Naive B cell (primary cell): ENCODE results near the gene SORCS2. TPM values are rescaled to one million over a fixed set of nuclear protein-coding genes. Genes with fewer than 3 reads are reported as not detected.
A peak's percentile ranks its signal among the peaks of the same experiment; 100 is the strongest.

Experiments used
- ATAC-seq, 2 donors: fragments of 150-1000 bp; cut with Tn5 transposase; 2 replicates each; pipeline ENCODE4 v1.10.0; 2021; ENCODE audit warnings: low read depth in 2 of 2, mild to moderate bottlenecking in 2 of 2, moderate library complexity in 2 of 2
- DNase-seq: peaks from one replicate; pipeline ENCODE4 v3.0.0; 2022
- H3K27ac Mint-ChIP-seq, 6 donors: one replicate each; pipeline ENCODE4 v1.8.0; 2020 to 2022; ENCODE audit warnings: mild to moderate bottlenecking in 6 of 6, mixed read lengths in 6 of 6, moderate library complexity in 5 of 6, inconsistent platforms in 2 of 6
- H3K27me3 Mint-ChIP-seq, 3 donors: one replicate each; pipeline ENCODE4 v1.8.0; 2021 to 2022; ENCODE audit warnings: mixed read lengths in 3 of 3, mild to moderate bottlenecking in 1 of 3
- H3K36me3 Mint-ChIP-seq, 2 donors: one replicate each; pipeline ENCODE4 v1.8.0; 2020 to 2022; ENCODE audit warnings: mixed read lengths in 2 of 2, inconsistent platforms in 1 of 2, mild to moderate bottlenecking in 1 of 2
- H3K4me1 Mint-ChIP-seq, 3 donors: one replicate each; pipeline ENCODE4 v1.8.0; 2020 to 2022; ENCODE audit warnings: mixed read lengths in 3 of 3, inconsistent platforms in 1 of 3, mild to moderate bottlenecking in 1 of 3, moderate library complexity in 1 of 3
- H3K4me3 Mint-ChIP-seq, 8 donors: one replicate each; pipeline ENCODE4 v1.8.0; 2020 to 2022; ENCODE audit warnings: mild to moderate bottlenecking in 8 of 8, mixed read lengths in 8 of 8, moderate library complexity in 8 of 8, inconsistent platforms in 2 of 8
- H3K9me3 Mint-ChIP-seq, 7 donors: one replicate each; pipeline ENCODE4 v1.8.0; 2020 to 2022; ENCODE audit warnings: mixed read lengths in 7 of 7, mild to moderate bottlenecking in 5 of 7, inconsistent platforms in 2 of 7, moderate library complexity in 1 of 7
- polyA plus RNA-seq, 6 donors: library from polyadenylated mRNA; unstranded; fragments of 300-500 nt; fragmentation: Illumina TruSeq; gene quantifications; one replicate each; pipeline ENCODE4 v1.2.3, GENCODE V29; 2021; ENCODE audit warnings: low read depth in 6 of 6

Gene SORCS2
- polyA plus RNA-seq, 6 donors from 2014 or later, result not detected

- no peak for ATAC-seq
- no peak overlapping the region for H3K4me3 Mint-ChIP-seq
- DNase-seq, result no peak
- H3K27ac Mint-ChIP-seq, result no peak overlapping the region
- no peaks in the 10 kb centered on the region for H3K36me3 Mint-ChIP-seq
- H3K9me3 Mint-ChIP-seq, result peaks cover 9 to 23% (median 12%) of the 10 kb centered on the region in 7 donors
- H3K4me1 Mint-ChIP-seq, result no peaks in the 10 kb centered on the region
- H3K27me3 Mint-ChIP-seq, result peaks cover 0 to 23% (median 0%) of the 10 kb centered on the region in 3 donors
Observed at GRCh38 chr4:7348946-7349900, 156.9 kb downstream of the SORCS2 start.

GRCh38 chr4:7350396-7350795 lies 158.1 kb downstream of the SORCS2 start:
- Mint-ChIP-seq H3K27ac (no peak overlapping the region), H3K9me3 (peaks cover 8 to 23% (median 12%) of the 10 kb centered on the region in 7 donors), H3K36me3 (no peaks in the 10 kb centered on the region), H3K4me1 (no peaks in the 10 kb centered on the region), H3K27me3 (peaks cover 0 to 23% (median 0%) of the 10 kb centered on the region in 3 donors), H3K4me3 (no peak overlapping the region)
- DNase-seq (no peak), ATAC-seq (no peak)

GRCh38 chr4:7351014-7351413 lies 158.7 kb downstream of the SORCS2 start:
- Mint-ChIP-seq H3K36me3 (no peaks in the 10 kb centered on the region), H3K27me3 (peaks cover 0 to 23% (median 0%) of the 10 kb centered on the region in 3 donors), H3K4me3 (no peak overlapping the region), H3K27ac (no peak overlapping the region), H3K4me1 (no peaks in the 10 kb centered on the region), H3K9me3 (peaks cover 4 to 16% (median 7%) of the 10 kb centered on the region in 7 donors)
- no peak for ATAC-seq
- DNase-seq, result no peak

GRCh38 chr4:7352486-7352885 lies 160.1 kb downstream of the SORCS2 start:
- Mint-ChIP-seq H3K27ac (no peak overlapping the region), H3K9me3 (peaks cover 0 to 8% (median 0%) of the 10 kb centered on the region in 7 donors), H3K4me1 (no peaks in the 10 kb centered on the region), H3K4me3 (no peak overlapping the region), H3K27me3 (peaks cover 0 to 23% (median 0%) of the 10 kb centered on the region in 3 donors), H3K36me3 (no peaks in the 10 kb centered on the region)
- ATAC-seq (no peak), DNase-seq (no peak)

- no peaks in the 10 kb centered on the region for H3K36me3 Mint-ChIP-seq
- H3K9me3 Mint-ChIP-seq, result peaks cover 0 to 8% (median 0%) of the 10 kb centered on the region in 7 donors
- no peak overlapping the region for H3K27ac Mint-ChIP-seq
- H3K27me3 Mint-ChIP-seq, result peaks cover 0 to 23% (median 0%) of the 10 kb centered on the region in 3 donors
- no peaks in the 10 kb centered on the region for H3K4me1 Mint-ChIP-seq
- DNase-seq (no peak), ATAC-seq (no peak)
- peak overlapping the region in 1 of 8 donors; percentile 44 for H3K4me3 Mint-ChIP-seq
Observed at GRCh38 chr4:7353046-7353790, 160.9 kb downstream of the SORCS2 start.

GRCh38 chr4:7353846-7354610 lies 161.7 kb downstream of the SORCS2 start:
- peaks cover 0 to 23% (median 0%) of the 10 kb centered on the region in 3 donors for H3K27me3 Mint-ChIP-seq
- no peak overlapping the region for H3K4me3 Mint-ChIP-seq
- no peak for ATAC-seq
- no peak overlapping the region for H3K27ac Mint-ChIP-seq
- no peaks in the 10 kb centered on the region for H3K36me3 Mint-ChIP-seq
- no peaks in the 10 kb centered on the region for H3K4me1 Mint-ChIP-seq
- peaks cover 0 to 8% (median 0%) of the 10 kb centered on the region in 7 donors for H3K9me3 Mint-ChIP-seq
- DNase-seq, result no peak

GRCh38 chr4:7354927-7355326 lies 162.6 kb downstream of the SORCS2 start:
- no peak for DNase-seq
- peaks cover 0 to 23% (median 0%) of the 10 kb centered on the region in 3 donors for H3K27me3 Mint-ChIP-seq
- H3K4me1 Mint-ChIP-seq, result no peaks in the 10 kb centered on the region
- no peak overlapping the region for H3K4me3 Mint-ChIP-seq
- H3K9me3 Mint-ChIP-seq, result peaks cover 0 to 8% (median 0%) of the 10 kb centered on the region in 7 donors
- ATAC-seq, result no peak
- H3K36me3 Mint-ChIP-seq, result no peaks in the 10 kb centered on the region
- H3K27ac Mint-ChIP-seq, result peak overlapping the region in 1 of 6 donors; percentile 48

- Mint-ChIP-seq H3K4me1 (no peaks in the 10 kb centered on the region), H3K4me3 (no peak overlapping the region), H3K9me3 (peaks cover 0 to 8% (median 0%) of the 10 kb centered on the region in 7 donors), H3K27me3 (peaks cover 0 to 23% (median 0%) of the 10 kb centered on the region in 3 donors), H3K27ac (no peak overlapping the region), H3K36me3 (no peaks in the 10 kb centered on the region)
- ATAC-seq, result no peak
- no peak for DNase-seq
Observed at GRCh38 chr4:7355795-7356194, 163.5 kb downstream of the SORCS2 start.

GRCh38 chr4:7356667-7357310 lies 164.5 kb downstream of the SORCS2 start:
- peaks cover 0 to 14% (median 4%) of the 10 kb centered on the region in 3 donors for H3K27me3 Mint-ChIP-seq
- DNase-seq, result no peak
- H3K4me3 Mint-ChIP-seq, result no peak overlapping the region
- H3K36me3 Mint-ChIP-seq, result no peaks in the 10 kb centered on the region
- no peak for ATAC-seq
- no peaks in the 10 kb centered on the region for H3K4me1 Mint-ChIP-seq
- no peak overlapping the region for H3K27ac Mint-ChIP-seq
- peaks cover 0 to 2% (median 0%) of the 10 kb centered on the region in 7 donors for H3K9me3 Mint-ChIP-seq

- Mint-ChIP-seq H3K27ac (no peak overlapping the region), H3K4me3 (no peak overlapping the region), H3K9me3 (no peaks in the 10 kb centered on the region), H3K27me3 (peaks cover 0 to 9% (median 4%) of the 10 kb centered on the region in 3 donors), H3K36me3 (no peaks in the 10 kb centered on the region), H3K4me1 (no peaks in the 10 kb centered on the region)
- no peak for ATAC-seq
- no peak for DNase-seq
Observed at GRCh38 chr4:7357323-7357722, 165.0 kb downstream of the SORCS2 start.

- no peaks in the 10 kb centered on the region for H3K9me3 Mint-ChIP-seq
Observed at GRCh38 chr4:7358100-7358735, 165.9 kb downstream of the SORCS2 start.

GRCh38 chr4:7359400-7360062 lies 167.2 kb downstream of the SORCS2 start:
- DNase-seq, result no peak
- Mint-ChIP-seq H3K4me1 (no peaks in the 10 kb centered on the region), H3K4me3 (peak overlapping the region in 1 of 8 donors; percentile 48), H3K9me3 (peaks cover 0 to 4% (median 0%) of the 10 kb centered on the region in 7 donors), H3K27ac (no peak overlapping the region), H3K36me3 (no peaks in the 10 kb centered on the region), H3K27me3 (peaks cover 0 to 4% (median 0%) of the 10 kb centered on the region in 3 donors)
- no peak for ATAC-seq

More at GRCh38 chr4:7358100-7358735, 165.9 kb downstream of the SORCS2 start:
- peaks cover 0 to 4% (median under 1%) of the 10 kb centered on the region in 3 donors for H3K27me3 Mint-ChIP-seq
- no peak for ATAC-seq
- H3K4me3 Mint-ChIP-seq, result no peak overlapping the region
- H3K27ac Mint-ChIP-seq, result no peak overlapping the region
- no peaks in the 10 kb centered on the region for H3K4me1 Mint-ChIP-seq
- H3K36me3 Mint-ChIP-seq, result no peaks in the 10 kb centered on the region
- no peak for DNase-seq
